Left ventricle myocardium inferior (tissue), 1 donor: ENCODE data around the gene OCEL1. TPM values are rescaled to one million over a fixed set of nuclear protein-coding genes. Genes with fewer than 3 reads are reported as not detected.

Experiments used
- DNase-seq: peaks from one replicate; pipeline ENCODE4 v3.0.0-alpha.2; 2020
- H3K27ac ChIP-seq: fragments of 200-600 bp; replicated peaks from 2 replicates; pipeline ENCODE4 v1.8.0; 2021
- H3K27me3 ChIP-seq: fragments of 200-600 bp; 2 replicates; pipeline ENCODE4 v1.8.0; 2021; ENCODE audit warnings: low read depth
- H3K36me3 ChIP-seq: fragments of 200-600 bp; 2 replicates; pipeline ENCODE4 v1.8.0; 2021
- H3K4me1 ChIP-seq: fragments of 200-600 bp; 2 replicates; pipeline ENCODE4 v1.8.0; 2021
- H3K4me3 ChIP-seq: fragments of 200-600 bp; 2 replicates; pipeline ENCODE4 v1.8.0; 2021; ENCODE audit warnings: mild to moderate bottlenecking, moderate library complexity
- H3K9me3 ChIP-seq: fragments of 200-600 bp; replicated peaks from 2 replicates; pipeline ENCODE4 v1.8.0; 2021
- CTCF ChIP-seq: fragments of 200-600 bp; IDR thresholded peaks from 2 replicates; pipeline ENCODE4 v1.8.0; 2021; ENCODE audit warnings: antibody characterized with exemption, mild to moderate bottlenecking, borderline replicate concordance
- intact Hi-C: fragments of 100-400 bp; cut with micrococcal nuclease; formaldehyde crosslinking; loops from one replicate; pipeline ENCODE4 v1.11.0; 2022
- total RNA-seq: library from RNA; stranded (reverse); fragmentation: NEBNext Ultra II Directional; extraction: Animal tissue kit (Norgen Biotek cat#: 25700); gene quantifications from one replicate; pipeline ENCODE4 v1.2.1, GENCODE V29; 2021
- donor health status: DM: no; HTN: yes; CAD: no; lungs with severe emphysema.

Gene OCEL1
- total RNA-seq, 1 donor from 2014 or later, result 21.2 TPM

- intact Hi-C loops, result no loop called here
- peaks cover 81% of the 10 kb centered on the region for H3K36me3 ChIP-seq
- no peaks in the 10 kb centered on the region for H3K9me3 ChIP-seq
- TF ChIP-seq CTCF, result peak; percentile 74
- DNase-seq, result peak; percentile 47
- no peaks in the 10 kb centered on the region for H3K27me3 ChIP-seq
- no peaks in the 10 kb centered on the region for H3K4me1 ChIP-seq
- no peak overlapping the region for H3K4me3 ChIP-seq
- no peak overlapping the region for H3K27ac ChIP-seq
These were observed 20.5 kb upstream of the OCEL1 start for GRCh38 chr19:17205237-17206140.

GRCh38 chr19:17206736-17207581 is 19.1 kb upstream of the OCEL1 start:
- DNase-seq, result no peak
- no peak overlapping the region for H3K4me3 ChIP-seq
- intact Hi-C loops, result no loop called here
- H3K36me3 ChIP-seq, result peaks cover 81% of the 10 kb centered on the region
- TF ChIP-seq CTCF, result no peak
- H3K27ac ChIP-seq, result no peak overlapping the region
- no peaks in the 10 kb centered on the region for H3K9me3 ChIP-seq
- no peaks in the 10 kb centered on the region for H3K27me3 ChIP-seq
- no peaks in the 10 kb centered on the region for H3K4me1 ChIP-seq

GRCh38 chr19:17209126-17210036 is 16.6 kb upstream of the OCEL1 start:
- Histone ChIP-seq H3K4me3 (no peak overlapping the region), H3K36me3 (peaks cover 71% of the 10 kb centered on the region), H3K27ac (peak overlapping the region; percentile 27), H3K27me3 (no peaks in the 10 kb centered on the region), H3K4me1 (peaks cover under 1% of the 10 kb centered on the region), H3K9me3 (no peaks in the 10 kb centered on the region)
- DNase-seq, result no peak
- intact Hi-C loops, result no loop called here
- TF ChIP-seq CTCF, result no peak

- intact Hi-C loops, result no loop called here
These were observed 15.7 kb upstream of the OCEL1 start for GRCh38 chr19:17210296-17210695.

More at GRCh38 chr19:17210296-17210695, 15.7 kb upstream of the OCEL1 start:
- no peaks in the 10 kb centered on the region for H3K9me3 ChIP-seq
- no peak for TF ChIP-seq CTCF
- H3K4me1 ChIP-seq, result peaks cover 8% of the 10 kb centered on the region
- H3K36me3 ChIP-seq, result peaks cover 69% of the 10 kb centered on the region
- DNase-seq, result no peak
- H3K4me3 ChIP-seq, result no peak overlapping the region
- peak overlapping the region; percentile 27 for H3K27ac ChIP-seq
- H3K27me3 ChIP-seq, result no peaks in the 10 kb centered on the region
